KG1 (cell line): Measurements from ENCODE around the gene IRX3.

Source experiments
- DNase-seq: peaks from one replicate; lab custom pipeline; 2025; lab: John Stamatoyannopoulos, UW

The IRX3 gene

GRCh38 chr16:54286366-54287130 lies at the start of gene IRX3:
IRX3 (minus strand) TSS chr16:54286787; CDS start chr16:54286050, 737 bp downstream.
- DNase-seq: no peak

- DNase-seq: no peak
Observed at GRCh38 chr16:54335230-54335629, 48.6 kb upstream of the IRX3 start.

DNA sequence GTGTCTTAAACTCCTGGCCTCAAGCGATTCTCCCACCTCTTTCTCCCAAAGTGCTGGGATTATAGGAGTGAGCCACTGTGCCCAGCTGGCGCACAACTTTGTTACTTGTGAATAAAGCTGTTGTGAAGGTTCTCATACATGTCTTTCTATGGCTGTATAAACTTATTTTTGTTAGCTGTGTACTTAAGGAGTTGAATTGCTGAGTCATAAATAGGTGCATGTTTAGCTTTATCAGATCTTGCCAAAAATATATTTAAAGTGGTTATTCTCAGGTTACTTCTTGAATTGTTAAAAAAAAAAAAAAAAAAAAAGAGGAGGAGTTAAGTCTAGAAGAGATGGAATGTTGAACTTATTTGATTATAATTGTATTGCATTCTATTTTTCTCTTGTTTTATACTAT lies 47.6 kb upstream of the IRX3 start:
- no peak for DNase-seq

GRCh38 chr16:54331241-54332002 lies 44.8 kb upstream of the IRX3 start:
- DNase-seq: no peak

- no peak for DNase-seq
Observed at GRCh38 chr16:54327609-54328008, 41.0 kb upstream of the IRX3 start.

DNA sequence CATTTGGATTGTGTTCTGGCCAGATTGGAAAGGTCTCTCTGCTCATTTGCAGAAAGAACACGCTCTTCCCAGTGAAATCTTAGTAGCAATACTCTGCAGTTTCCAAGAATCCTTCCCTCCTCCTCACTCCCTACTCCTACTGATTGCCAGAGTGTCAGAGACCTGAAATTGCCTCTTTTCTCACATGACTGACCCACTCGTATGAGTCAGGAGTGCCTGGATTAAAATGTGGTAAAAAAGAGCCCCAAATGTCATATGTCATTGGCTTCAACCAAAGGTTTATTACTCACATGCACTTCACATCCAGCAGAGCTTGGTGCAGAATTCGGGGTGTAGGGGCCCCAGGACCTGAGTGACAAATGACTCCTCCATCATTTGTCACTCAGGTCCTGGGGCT lies 39.7 kb upstream of the IRX3 start:
- no peak for DNase-seq

GRCh38 chr16:54325616-54326265 lies 39.2 kb upstream of the IRX3 start:
- no peak for DNase-seq

DNA sequence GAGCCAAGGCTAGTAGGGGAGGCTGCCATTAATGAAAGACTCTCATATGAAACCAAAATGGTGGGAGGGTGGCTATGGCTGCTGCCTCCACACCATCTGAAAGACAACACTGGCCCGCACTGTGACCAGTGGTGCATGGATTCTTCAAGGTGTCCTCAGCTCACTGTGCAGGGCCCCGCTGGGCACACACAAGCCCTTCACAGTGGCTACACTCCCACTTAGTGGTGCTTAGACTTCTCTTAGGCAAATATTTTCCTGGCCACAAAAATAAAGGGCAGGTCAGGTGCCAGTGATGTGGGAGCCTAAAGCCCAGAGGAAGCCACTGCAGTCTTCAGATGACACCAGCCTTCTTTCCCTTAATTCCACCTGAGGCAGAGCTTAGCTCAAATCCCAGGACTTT lies 38.1 kb upstream of the IRX3 start:
- DNase-seq: no peak

- DNase-seq: no peak
Observed at GRCh38 chr16:54320697-54321340, 34.2 kb upstream of the IRX3 start.

DNA sequence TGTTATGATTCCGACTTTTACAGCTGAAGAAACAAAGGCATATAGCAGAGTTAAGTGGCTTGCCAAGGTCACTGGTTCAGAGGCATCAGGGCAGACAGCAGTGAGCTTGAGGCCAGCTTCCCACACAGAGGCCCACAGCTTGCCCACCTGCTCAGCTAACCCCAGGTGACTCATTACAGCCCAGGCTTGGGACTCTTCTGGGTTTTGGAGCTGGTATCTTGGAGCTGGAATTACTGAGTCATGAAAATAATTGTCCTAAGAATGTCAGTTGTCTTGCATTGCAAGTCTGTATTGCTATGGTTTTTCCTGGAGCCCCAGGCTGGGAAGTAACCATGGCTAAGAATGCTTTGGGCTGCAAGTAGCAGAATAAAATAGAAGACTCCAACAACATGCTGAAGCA lies 32.4 kb upstream of the IRX3 start:
- no peak for DNase-seq

DNA sequence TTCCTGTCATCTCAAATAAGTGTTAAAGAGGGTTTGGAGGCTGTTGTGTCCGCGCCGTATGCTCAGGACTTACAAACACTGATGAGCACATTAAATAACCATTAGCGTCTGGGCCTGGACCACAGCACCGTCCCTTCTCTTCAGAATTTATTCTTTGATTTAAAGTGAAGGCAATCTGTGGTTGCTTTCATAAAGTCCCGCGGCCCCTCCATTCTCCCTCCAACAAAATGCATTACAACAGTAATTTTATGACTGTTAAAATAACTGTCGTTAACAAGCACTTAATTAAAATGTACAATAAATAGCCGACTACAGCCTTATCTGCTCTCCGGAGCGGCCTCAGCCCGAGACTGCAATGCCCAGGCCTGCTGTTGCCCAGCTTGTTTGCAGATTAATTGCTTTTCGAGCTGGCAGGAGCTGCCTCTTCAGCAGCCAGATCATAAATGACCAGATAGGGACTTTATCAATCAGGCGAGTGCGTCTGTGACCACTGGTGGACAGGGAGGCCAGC lies 30.6 kb upstream of the IRX3 start:
- DNase-seq: no peak

- no peak for DNase-seq
Observed at GRCh38 chr16:54316095-54316889, 29.7 kb upstream of the IRX3 start.

DNA sequence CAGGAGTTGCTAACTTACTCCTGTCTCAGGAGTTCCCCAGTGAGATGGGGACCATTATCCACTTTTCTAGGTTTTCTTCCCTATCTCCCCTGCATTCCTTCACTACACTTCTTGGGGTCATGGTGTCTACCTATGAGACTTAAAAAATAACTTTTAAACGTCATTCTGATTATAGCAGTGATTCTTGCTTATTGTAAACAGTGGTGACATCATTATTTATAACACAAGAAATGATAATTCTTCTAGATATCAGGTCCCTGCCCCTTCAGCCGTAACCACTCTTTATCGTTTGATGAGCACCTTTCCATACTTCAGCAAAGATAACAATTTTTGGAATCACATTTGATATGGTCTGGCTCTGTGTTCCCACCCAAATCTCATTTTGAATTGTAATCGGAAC lies 27.2 kb upstream of the IRX3 start:
- DNase-seq: no peak

- DNase-seq: no peak
Observed at GRCh38 chr16:54312502-54312991, 26.0 kb upstream of the IRX3 start.

DNA sequence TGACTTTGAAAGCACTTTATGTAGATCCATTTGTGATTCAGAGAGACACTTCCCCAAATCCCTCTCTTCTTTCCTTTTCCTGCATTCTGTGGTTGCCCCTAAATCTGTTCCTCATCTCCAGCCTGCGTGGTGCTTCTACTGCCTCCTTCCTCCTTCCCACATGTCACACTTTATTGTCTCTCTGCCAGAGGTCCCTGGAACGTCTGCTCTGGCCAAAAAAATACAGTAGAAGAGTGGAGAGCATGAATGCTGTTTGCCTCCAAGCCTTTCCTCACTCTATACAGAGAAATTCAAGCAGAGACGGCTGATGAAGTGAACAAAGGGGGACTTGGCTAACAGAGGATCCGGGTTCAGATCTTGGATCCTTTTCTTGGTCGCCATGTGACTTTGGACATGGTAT lies 22.8 kb upstream of the IRX3 start:
- no peak for DNase-seq

GRCh38 chr16:54305080-54305479 lies 18.5 kb upstream of the IRX3 start:
- no peak for DNase-seq

- no peak for DNase-seq
Observed at GRCh38 chr16:54303613-54304012, 17.0 kb upstream of the IRX3 start.

- no peak for DNase-seq
Observed at GRCh38 chr16:54297154-54297553, 10.6 kb upstream of the IRX3 start.

DNA sequence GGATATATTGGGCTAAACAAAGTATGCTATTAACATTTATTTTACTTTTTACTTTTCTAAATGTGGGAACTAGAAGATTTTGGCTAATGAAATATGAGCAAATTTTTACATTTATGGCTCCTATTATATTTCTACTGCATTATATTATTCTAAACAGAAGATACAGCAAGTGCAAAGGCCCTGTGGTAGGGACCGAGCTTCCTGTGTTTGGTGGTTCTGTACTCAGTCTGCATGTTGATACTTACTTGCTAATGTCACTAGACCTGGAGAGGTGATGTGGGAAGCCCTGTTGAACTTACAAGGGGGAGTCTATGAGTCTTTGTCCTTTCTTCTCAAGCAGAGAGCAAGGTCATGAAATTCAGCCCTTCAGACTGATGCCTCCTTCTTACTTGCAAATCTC lies 10.0 kb upstream of the IRX3 start:
- DNase-seq: no peak

- DNase-seq: no peak
Observed at GRCh38 chr16:54291656-54292487, 5.3 kb upstream of the IRX3 start.
